Activated CD8-positive, alpha-beta T cell treated with anti-CD3 and anti-CD28 coated beads for 36 hours (primary cell): ENCODE measurements around the gene BRSK2. TPM values are rescaled to one million over a fixed set of nuclear protein-coding genes. Genes with fewer than 3 reads are reported as not detected.

Experiments used
- ATAC-seq: fragments of 200-7000 bp; cut with Tn5 transposase; one replicate; pipeline ENCODE4 v1.10.0; 2021; ENCODE audit warnings: mild to moderate bottlenecking, moderate library complexity
- CTCF ChIA-PET: fragments of 350-600 bp; sonication (Branson Sonifier 250); formaldehyde crosslinking; loops from one replicate; lab custom pipeline; 2021; ENCODE audit warnings: antibody characterized with exemption; lab: Charles Lee
- POLR2A ChIA-PET: fragments of 350-600 bp; sonication (Branson Sonifier 250); formaldehyde crosslinking; loops from one replicate; lab custom pipeline; 2021; ENCODE audit warnings: antibody characterized with exemption; lab: Charles Lee
- DNase-seq: peaks from one replicate; pipeline ENCODE4 v3.0.0-alpha.2; 2020
- H3K27ac Mint-ChIP-seq: one replicate; pipeline ENCODE4 v1.8.0; 2021; ENCODE audit warnings: mild to moderate bottlenecking, mixed read lengths
- H3K27me3 Mint-ChIP-seq: one replicate; pipeline ENCODE4 v1.8.0; 2021; ENCODE audit warnings: mixed read lengths
- H3K36me3 Mint-ChIP-seq: one replicate; pipeline ENCODE4 v1.8.0; 2021; ENCODE audit warnings: low read depth, mixed read lengths
- H3K4me1 Mint-ChIP-seq: one replicate; pipeline ENCODE4 v1.8.0; 2021; ENCODE audit warnings: low read depth, mixed read lengths
- H3K4me3 Mint-ChIP-seq: one replicate; pipeline ENCODE4 v1.8.0; 2021; ENCODE audit warnings: mild to moderate bottlenecking, moderate library complexity, mixed read lengths
- H3K9me3 Mint-ChIP-seq: one replicate; pipeline ENCODE4 v1.8.0; 2021; ENCODE audit warnings: mixed read lengths
- intact Hi-C: fragments of 100-400 bp; cut with micrococcal nuclease; formaldehyde crosslinking; loops from one replicate; pipeline ENCODE4 v1.10.0; 2022
- total RNA-seq, 2 experiments: library from RNA; stranded (reverse); gene quantifications; one replicate each; pipeline ENCODE4 v1.2.3, GENCODE V29; 2021
- TF ChIP-seq, protein P1 (sequence below): fragments of 200-600 bp; IDR thresholded peaks from one replicate; pipeline ENCODE4 v1.8.0; 2022; ENCODE audit warnings: antibody characterized with exemption, mild to moderate bottlenecking

The BRSK2 gene
- total RNA-seq, 2 experiments from 2014 or later = 1.1 to 2.0 TPM

DNA sequence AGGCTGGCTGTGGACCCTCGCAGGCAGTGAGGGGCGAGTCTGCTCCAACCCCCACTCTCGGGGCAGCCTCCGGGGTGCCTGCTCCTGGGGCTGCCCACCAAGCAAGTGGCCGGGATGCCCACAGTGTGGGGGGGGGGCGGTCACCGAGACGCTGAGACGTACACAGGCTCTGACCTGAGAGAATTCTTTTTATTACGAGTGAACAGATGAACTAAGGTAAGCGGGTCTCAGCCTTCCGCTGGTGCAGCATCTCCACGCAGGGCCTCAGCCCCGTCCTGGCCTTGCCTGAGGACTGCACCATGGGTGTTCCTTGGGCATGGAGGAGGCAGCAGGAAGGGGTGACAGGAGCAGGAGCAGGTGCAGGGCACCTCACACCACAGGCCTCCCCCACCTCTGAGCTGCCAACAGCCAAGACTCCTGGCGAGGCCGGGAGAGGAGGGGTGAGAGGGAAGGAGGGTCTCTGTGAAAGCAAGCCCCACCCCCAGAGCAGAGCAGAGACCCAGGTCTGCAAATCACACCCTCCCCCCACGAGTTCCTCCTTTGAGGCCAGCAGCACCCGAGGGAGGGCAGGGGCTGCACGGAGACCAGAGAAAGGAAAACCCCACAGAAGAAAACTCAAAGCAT lies 79.7 kb downstream of the BRSK2 start:
- Mint-ChIP-seq H3K27me3 (no peaks in the 10 kb centered on the region), H3K36me3 (peaks cover 5% of the 10 kb centered on the region), H3K4me1 (no peaks in the 10 kb centered on the region), H3K4me3 (no peak overlapping the region), H3K9me3 (no peaks in the 10 kb centered on the region), H3K27ac (no peak overlapping the region)
- TF ChIP-seq, protein P1, sequence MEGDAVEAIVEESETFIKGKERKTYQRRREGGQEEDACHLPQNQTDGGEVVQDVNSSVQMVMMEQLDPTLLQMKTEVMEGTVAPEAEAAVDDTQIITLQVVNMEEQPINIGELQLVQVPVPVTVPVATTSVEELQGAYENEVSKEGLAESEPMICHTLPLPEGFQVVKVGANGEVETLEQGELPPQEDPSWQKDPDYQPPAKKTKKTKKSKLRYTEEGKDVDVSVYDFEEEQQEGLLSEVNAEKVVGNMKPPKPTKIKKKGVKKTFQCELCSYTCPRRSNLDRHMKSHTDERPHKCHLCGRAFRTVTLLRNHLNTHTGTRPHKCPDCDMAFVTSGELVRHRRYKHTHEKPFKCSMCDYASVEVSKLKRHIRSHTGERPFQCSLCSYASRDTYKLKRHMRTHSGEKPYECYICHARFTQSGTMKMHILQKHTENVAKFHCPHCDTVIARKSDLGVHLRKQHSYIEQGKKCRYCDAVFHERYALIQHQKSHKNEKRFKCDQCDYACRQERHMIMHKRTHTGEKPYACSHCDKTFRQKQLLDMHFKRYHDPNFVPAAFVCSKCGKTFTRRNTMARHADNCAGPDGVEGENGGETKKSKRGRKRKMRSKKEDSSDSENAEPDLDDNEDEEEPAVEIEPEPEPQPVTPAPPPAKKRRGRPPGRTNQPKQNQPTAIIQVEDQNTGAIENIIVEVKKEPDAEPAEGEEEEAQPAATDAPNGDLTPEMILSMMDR = no peak
- ATAC-seq (no peak), DNase-seq (no peak)
- intact Hi-C loops = no loop called here
- ChIA-PET CTCF (no interaction called here), POLR2A (no interaction called here)

DNA sequence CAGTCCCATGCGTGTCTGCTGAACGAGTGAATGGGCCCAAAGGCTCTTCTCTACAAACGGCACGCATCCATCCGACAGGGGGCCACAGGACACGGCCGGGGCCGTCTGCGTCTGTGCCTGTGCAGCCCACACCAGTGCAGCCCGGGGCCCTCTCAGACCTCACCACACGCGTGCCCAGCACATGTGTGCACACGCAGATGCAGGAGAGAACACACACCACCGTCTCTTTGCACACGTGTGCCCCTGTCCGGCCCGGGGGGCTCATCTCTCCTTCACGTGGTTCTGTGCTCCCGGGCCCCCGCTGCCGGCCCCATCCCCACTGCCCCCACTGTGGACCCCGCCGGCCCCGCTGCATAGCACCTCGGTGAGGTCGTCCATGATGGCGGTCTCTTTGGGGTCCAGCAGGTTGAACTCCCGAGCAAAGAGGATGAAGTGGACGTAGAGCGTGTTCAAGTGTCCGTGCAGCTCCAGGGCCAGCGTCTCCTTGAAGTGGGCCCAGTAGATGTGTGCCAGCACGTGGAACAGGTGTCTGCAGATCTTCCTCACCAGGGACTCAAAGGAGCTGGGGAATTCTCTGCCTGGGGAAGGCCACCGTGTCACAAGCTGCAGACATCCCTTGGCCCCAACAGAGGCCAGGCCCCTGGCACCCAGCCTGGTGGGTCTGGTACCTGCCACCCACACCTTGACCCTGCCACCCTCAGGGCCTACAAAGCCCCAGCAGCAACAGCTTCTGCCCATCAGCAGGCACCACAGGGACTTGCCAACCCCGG lies 80.4 kb downstream of the BRSK2 start:
- Mint-ChIP-seq H3K27ac (no peak overlapping the region), H3K4me1 (no peaks in the 10 kb centered on the region), H3K4me3 (no peak overlapping the region), H3K27me3 (no peaks in the 10 kb centered on the region), H3K9me3 (no peaks in the 10 kb centered on the region), H3K36me3 (peaks cover 5% of the 10 kb centered on the region)
- DNase-seq (no peak), ATAC-seq (no peak)
- TF ChIP-seq, protein P1 = no peak
- CTCF ChIA-PET = no interaction called here
- intact Hi-C loops = no loop called here
- POLR2A ChIA-PET = no interaction called here

DNA sequence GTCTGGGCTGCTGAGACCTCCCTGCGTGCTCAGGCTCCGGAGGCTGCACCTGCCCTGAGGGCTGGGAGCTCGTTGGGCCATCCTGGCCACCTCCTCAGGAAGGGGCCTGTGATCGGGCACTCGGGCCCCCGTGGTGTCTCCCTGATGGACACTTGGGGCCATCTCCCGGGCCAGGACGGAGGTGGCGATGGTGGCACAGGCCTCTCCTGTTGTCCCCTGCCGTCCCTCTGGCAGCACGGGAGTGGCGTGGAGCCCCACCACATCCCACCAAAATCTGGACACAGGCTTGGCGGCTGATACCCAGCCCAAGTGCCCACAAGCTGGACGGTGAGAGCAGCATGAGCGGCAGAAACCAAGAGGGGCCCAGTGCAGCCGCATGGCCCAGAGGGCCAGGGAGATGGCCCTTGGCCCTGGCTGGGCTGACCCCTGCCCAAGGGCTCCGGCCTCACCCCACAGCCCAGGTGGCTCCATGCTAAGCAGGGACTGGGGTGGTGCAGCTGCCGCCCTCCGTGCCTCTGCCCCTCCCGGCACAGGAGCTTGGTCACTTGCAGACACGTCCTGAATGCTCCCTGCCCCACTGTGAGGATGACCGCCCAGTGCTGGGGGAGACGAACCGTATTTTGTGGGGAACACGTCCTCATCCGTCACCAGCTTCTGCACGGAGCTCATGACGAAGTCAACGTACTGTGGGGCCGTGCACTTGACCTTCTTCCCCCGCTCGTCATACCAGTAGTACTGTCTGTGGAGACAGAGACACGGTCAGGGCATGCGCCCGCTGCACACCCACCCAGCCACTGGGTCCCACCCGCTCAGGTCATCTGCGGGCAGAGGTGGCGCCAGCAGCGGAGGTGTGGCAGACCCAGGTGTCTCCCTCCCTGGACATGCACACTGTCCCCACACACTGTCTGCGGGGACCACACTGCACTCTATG lies 81.2 kb downstream of the BRSK2 start:
- CTCF ChIA-PET = no interaction called here
- no peak overlapping the region for H3K27ac Mint-ChIP-seq
- intact Hi-C loops = no loop called here
- TF ChIP-seq, protein P1 = no peak
- no peak overlapping the region for H3K4me3 Mint-ChIP-seq
- peaks cover 5% of the 10 kb centered on the region for H3K36me3 Mint-ChIP-seq
- DNase-seq (no peak), ATAC-seq (no peak)
- no peaks in the 10 kb centered on the region for H3K27me3 Mint-ChIP-seq
- H3K9me3 Mint-ChIP-seq = no peaks in the 10 kb centered on the region
- H3K4me1 Mint-ChIP-seq = no peaks in the 10 kb centered on the region
- POLR2A ChIA-PET = no interaction called here

DNA sequence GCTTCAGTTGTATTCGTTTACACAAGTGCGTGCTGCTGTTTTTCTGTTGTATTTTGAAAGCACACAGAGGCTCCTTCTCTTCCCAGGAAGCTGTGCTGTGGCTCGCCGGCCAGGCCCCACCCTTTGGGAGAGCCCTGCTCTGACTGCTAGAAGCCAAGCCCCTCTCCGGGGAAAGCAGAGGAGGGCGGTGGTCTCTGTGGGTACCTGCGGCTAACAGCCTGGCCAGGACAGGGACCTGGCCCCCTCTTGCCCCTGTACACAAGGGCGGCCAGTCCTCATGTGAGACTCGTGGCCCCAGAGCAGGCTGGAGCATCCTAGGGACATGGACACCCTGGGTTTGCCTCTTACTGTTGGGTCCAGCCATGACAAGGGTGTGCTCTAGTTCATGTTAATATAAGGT lies 82.0 kb downstream of the BRSK2 start:
- ChIA-PET POLR2A (no interaction called here), CTCF (no interaction called here)
- no peak for DNase-seq
- no peaks in the 10 kb centered on the region for H3K4me1 Mint-ChIP-seq
- peaks cover 5% of the 10 kb centered on the region for H3K36me3 Mint-ChIP-seq
- H3K9me3 Mint-ChIP-seq = no peaks in the 10 kb centered on the region
- TF ChIP-seq, protein P1 = no peak
- no peak overlapping the region for H3K4me3 Mint-ChIP-seq
- H3K27ac Mint-ChIP-seq = no peak overlapping the region
- intact Hi-C loops = no loop called here
- no peaks in the 10 kb centered on the region for H3K27me3 Mint-ChIP-seq
- ATAC-seq = no peak
